H1 (cell line): Measurements from ENCODE around the gene CREB3L1. TPM values are rescaled to one million over a fixed set of nuclear protein-coding genes. Genes with fewer than 3 reads are reported as not detected.

Source experiments
- CTCF ChIA-PET: fragments of 300-600 bp; sonication (Branson Sonifier 250); formaldehyde crosslinking; loops from one replicate; lab custom pipeline; 2021; ENCODE audit not compliant: partially characterized antibody; lab: Charles Lee
- POLR2A ChIA-PET: fragments of 300-600 bp; sonication (Branson Sonifier 250); formaldehyde crosslinking; loops from one replicate; lab custom pipeline; 2021; ENCODE audit warnings: inconsistent platforms; ENCODE audit not compliant: partially characterized antibody; lab: Charles Lee
- DNase-seq, 2 experiments: peaks; one replicate each; pipeline versions ENCODE4 v3.0.0 to v3.0.0-alpha.2; 2010 to 2022; ENCODE audit warnings: low spot score in 2 of 2, low read depth in 1 of 2, mixed read lengths in 1 of 2
- FAIRE-seq: peaks from 2 replicates; lab custom pipeline; 2011; peaks lifted over from hg19 to GRCh38; lab: Jason Lieb, UNC
- H2AFZ ChIP-seq: 2 replicates; pipeline ENCODE4 v1.8.1; 2012; ENCODE audit warnings: low read length, inconsistent platforms
- H2AK5ac ChIP-seq: 2 replicates; pipeline ENCODE4 v1.6.1; 2013; ENCODE audit warnings: low read depth, low read length
- H2BK120ac ChIP-seq: replicated peaks from 2 replicates; pipeline ENCODE3; 2013; ENCODE audit warnings: low read depth, low read length, inconsistent platforms
- H2BK12ac ChIP-seq: 2 replicates; pipeline ENCODE4 v1.6.1; 2013; ENCODE audit warnings: low read depth, low read length
- H2BK15ac ChIP-seq: 2 replicates; pipeline ENCODE4 v1.6.1; 2013; ENCODE audit warnings: low read length
- H2BK20ac ChIP-seq: 2 replicates; pipeline ENCODE4 v1.6.1; 2013; ENCODE audit warnings: low read length
- H2BK5ac ChIP-seq: 2 replicates; pipeline ENCODE4 v1.6.1; 2013; ENCODE audit warnings: low read depth, low read length
- H3K14ac ChIP-seq: 2 replicates; pipeline ENCODE4 v1.6.1; 2013; ENCODE audit warnings: inconsistent platforms; ENCODE audit not compliant: insufficient read length
- H3K18ac ChIP-seq: 2 replicates; pipeline ENCODE4 v1.6.1; 2013; ENCODE audit warnings: low read length; ENCODE audit errors: extremely low read depth
- H3K23ac ChIP-seq: 2 replicates; pipeline ENCODE4 v1.6.1; 2013; ENCODE audit warnings: inconsistent platforms; ENCODE audit not compliant: insufficient read length
- H3K23me2 ChIP-seq: 2 replicates; pipeline ENCODE4 v1.6.1; 2013; ENCODE audit warnings: low read depth, low read length
- H3K27ac ChIP-seq: 2 replicates; pipeline ENCODE4 v1.6.1; 2011; ENCODE audit warnings: low read depth, low read length, inconsistent platforms
- H3K27me3 ChIP-seq, 4 experiments: replicated peaks in 1 of 4; 1 replicate in 1 of 4; 2 replicates in 3 of 4; pipeline versions ENCODE4 v1.6.1 to v1.8.1; 2011 to 2013; ENCODE audit warnings: low read length in 3 of 4, mild to moderate bottlenecking in 3 of 4, inconsistent platforms in 2 of 4, mixed read lengths in 2 of 4, moderate library complexity in 1 of 4; ENCODE audit not compliant: control insufficient read depth in 3 of 4, insufficient read depth in 3 of 4; ENCODE audit errors: extremely low read depth in 1 of 4
- H3K36me3 ChIP-seq, 4 experiments: 2 replicates each; pipeline versions ENCODE4 v1.6.1 to v1.8.1; 2011 to 2013; ENCODE audit warnings: mild to moderate bottlenecking in 4 of 4, low read length in 3 of 4, moderate library complexity in 2 of 4, control low read depth in 1 of 4, inconsistent platforms in 1 of 4; ENCODE audit not compliant: insufficient read depth in 4 of 4, control insufficient read depth in 2 of 4
- H3K4ac ChIP-seq: replicated peaks from 2 replicates; pipeline ENCODE3; 2013; ENCODE audit warnings: low read length, low read depth, mixed read lengths, inconsistent platforms; ENCODE audit not compliant: insufficient read length
- H3K4me1 ChIP-seq, 4 experiments: replicated peaks in 1 of 4; 1 replicate in 1 of 4; 2 replicates in 3 of 4; pipeline versions ENCODE4 v1.6.1 to v1.8.1; 2011 to 2013; ENCODE audit warnings: low read length in 3 of 4, inconsistent platforms in 2 of 4, mixed read lengths in 1 of 4; ENCODE audit not compliant: insufficient read depth in 4 of 4, control insufficient read depth in 3 of 4
- H3K4me2 ChIP-seq, 2 experiments: 2 replicates each; pipeline versions ENCODE4 v1.6.1 to v1.8.1; 2011 to 2013; ENCODE audit warnings: low read depth in 2 of 2, low read length in 2 of 2, control low read depth in 1 of 2, inconsistent platforms in 1 of 2, mild to moderate bottlenecking in 1 of 2; ENCODE audit not compliant: insufficient read depth in 1 of 2
- H3K4me3 ChIP-seq, 4 experiments: fragments of 200-600, 300-600 bp in 1 of 4; sonication (generic), shearing (Covaris generic), sonication (Bioruptor Twin) in 1 of 4; 2 replicates each; pipeline versions ENCODE4 v1.5.1 to v1.8.1; 2011 to 2016; ENCODE audit warnings: low read length in 4 of 4, low read depth in 3 of 4, control low read depth in 2 of 4, inconsistent platforms in 2 of 4, mild to moderate bottlenecking in 2 of 4, mixed read lengths in 1 of 4, moderate library complexity in 1 of 4; ENCODE audit not compliant: insufficient read depth in 2 of 4; ENCODE audit errors: extremely low read depth in 1 of 4
- H3K56ac ChIP-seq: replicated peaks from 2 replicates; pipeline ENCODE3; 2013; ENCODE audit warnings: low read depth, mild to moderate bottlenecking, mixed read lengths, low read length, inconsistent platforms; ENCODE audit not compliant: insufficient read length
- H3K79me1 ChIP-seq: 2 replicates; pipeline ENCODE4 v1.6.1; 2013; ENCODE audit warnings: low read depth, low read length, control low read depth
- H3K79me2 ChIP-seq, 2 experiments: 2 replicates each; pipeline versions ENCODE4 v1.6.1 to v1.8.1; 2012 to 2013; ENCODE audit warnings: low read length in 2 of 2, mild to moderate bottlenecking in 2 of 2, inconsistent platforms in 1 of 2; ENCODE audit not compliant: insufficient read depth in 2 of 2, control insufficient read depth in 1 of 2
- H3K9ac ChIP-seq, 4 experiments: replicated peaks in 1 of 4; 1 replicate in 1 of 4; 2 replicates in 3 of 4; pipeline versions ENCODE4 v1.6.1 to v1.8.1; 2011 to 2013; ENCODE audit warnings: low read depth in 3 of 4, low read length in 3 of 4, control low read depth in 2 of 4, mild to moderate bottlenecking in 2 of 4, moderate library complexity in 2 of 4, inconsistent platforms in 1 of 4; ENCODE audit errors: extremely low read depth in 1 of 4
- H3K9me3 ChIP-seq, 2 experiments: 2 replicates each; pipeline versions ENCODE4 v1.6.1 to v1.8.1; 2012 to 2013; ENCODE audit warnings: mild to moderate bottlenecking in 2 of 2, moderate library complexity in 2 of 2, control low read depth in 1 of 2, inconsistent platforms in 1 of 2, low read depth in 1 of 2, low read length in 1 of 2, mixed read lengths in 1 of 2; ENCODE audit not compliant: insufficient read depth in 2 of 2
- H4K20me1 ChIP-seq, 2 experiments: replicated peaks in 1 of 2; 2 replicates each; pipeline versions ENCODE3 to v1.8.1; 2011 to 2013; ENCODE audit warnings: inconsistent platforms in 2 of 2, low read length in 2 of 2, mild to moderate bottlenecking in 1 of 2; ENCODE audit not compliant: insufficient read depth in 2 of 2, control insufficient read depth in 1 of 2
- H4K5ac ChIP-seq: 2 replicates; pipeline ENCODE4 v1.6.1; 2013; ENCODE audit warnings: low read length, low read depth, mixed read lengths, inconsistent platforms; ENCODE audit not compliant: insufficient read length
- H4K8ac ChIP-seq: 2 replicates; pipeline ENCODE4 v1.8.0; 2013; ENCODE audit warnings: mild to moderate bottlenecking, moderate library complexity, low read length, inconsistent platforms; ENCODE audit not compliant: insufficient read depth; ENCODE audit errors: extremely low read depth
- H4K91ac ChIP-seq: replicated peaks from 2 replicates; pipeline ENCODE3; 2013; ENCODE audit warnings: low read length, mixed read lengths, inconsistent platforms; ENCODE audit not compliant: insufficient read length
- CEBPB ChIP-seq: IDR thresholded peaks from 2 replicates; pipeline ENCODE4 v1.6.1; 2012; ENCODE audit warnings: low read depth, low read length
- CHD1 ChIP-seq: IDR thresholded peaks from 2 replicates; pipeline ENCODE4 v1.6.1; 2012; ENCODE audit warnings: low read depth, low read length, improper control_type of control experiment
- USF2 ChIP-seq: IDR thresholded peaks from 2 replicates; pipeline ENCODE4 v1.6.1; 2011; ENCODE audit warnings: low read length, improper control_type of control experiment
- WGBS, 2 experiments: shearing (Covaris generic) in 1 of 2; methylation state at CpG; one replicate each; pipeline versions ENCODE4 v1.1.6 to v1.1.7; 2013 to 2015; ENCODE audit warnings: low lambda C conversion rate in 2 of 2, mixed read lengths in 2 of 2, inconsistent platforms in 1 of 2, low coverage in 1 of 2, missing lambda C conversion rate in 1 of 2; ENCODE audit not compliant: insufficient replicate concordance in 2 of 2, insufficient coverage in 1 of 2, insufficient read length in 1 of 2; ENCODE audit errors: extremely low coverage in 1 of 2, missing lambda C conversion rate in 1 of 2; 5-methylcytosine and 5-hydroxymethylcytosine counted together
- polyA plus RNA-seq, 7 experiments: library from polyadenylated mRNA; depleted of rRNA in 3 of 7; stranded (reverse) in 5 of 7; unstranded in 2 of 7; fragments of >200 nt in 5 of 7; fragments of 200-250 nt in 2 of 7; gene quantifications; 1 replicate in 5 of 7; 2 replicates in 1 of 7; 4 replicates in 1 of 7; pipeline versions ENCODE4 v1.2.1 to v1.2.3, GENCODE V29; 2011 to 2013; ENCODE audit warnings: missing spikeins in 2 of 7, mixed read lengths in 2 of 7
- total RNA-seq: library from RNA; stranded (reverse); fragmentation: NEBNext Ultra II Directional; extraction: Animal tissue kit (Norgen Biotek cat#: 25700); gene quantifications from 2 replicates; pipeline ENCODE4 v1.2.1, GENCODE V29; 2021

The CREB3L1 gene
- total and polyA plus RNA-seq, 2 of the 8 experiments (the other 6 are each of a cell fraction or from before 2014, with no cell fraction given), result 4.1 to 12.7 TPM

GRCh38 chr11:46296059-46296527, 18.6 kb downstream of the CREB3L1 start:
- H3K23ac ChIP-seq, result no peak overlapping the region
- peak overlapping the region; percentile 80; the same call in 1 of the 2 replicates for H2BK5ac ChIP-seq
- H3K27me3 ChIP-seq, result no peaks in the 10 kb centered on the region
- peak overlapping the region; percentile 68; the same call in 1 of the 2 replicates for H2BK12ac ChIP-seq
- H3K79me1 ChIP-seq, result 0 out of 2 replicates have a peak, but pooled peaks cover 4% of the 10 kb centered on the region
- H3K23me2 ChIP-seq, result peaks cover 14% of the 10 kb centered on the region; the same call in 1 of the 2 replicates
- TF ChIP-seq CEBPB (no peak), USF2 (no peak), CHD1 (no peak)
- H2AFZ ChIP-seq, result no peak overlapping the region
- H2BK120ac ChIP-seq, result no peak overlapping the region
- 34% methylated on average over 16 of the region's 18 CpGs; no CpG with 5 or more reads in 1 of the 2 experiments for WGBS, 2 experiments
- H2BK15ac ChIP-seq, result peak overlapping the region; percentile 92; the same call in 1 of the 2 replicates
- H4K20me1 ChIP-seq, result no peaks in the 10 kb centered on the region
- ChIA-PET CTCF (interaction anchor here (0.5 to 38.0 kb wide), 23 partner anchors 8 to 426 kb away, joined by 3 to 858 read pairs (median 6); partner anchors contain the start of genes CHRM4 and CREB3L1), POLR2A (interaction anchor here (0.6 to 7.1 kb wide), 25 partner anchors 8 to 968 kb away, joined by 3 to 127 read pairs (median 6); partner anchors contain the start of genes CREB3L1 and PHF21A)
- H3K18ac ChIP-seq, result peak overlapping the region; percentile 60
- H3K4me1 ChIP-seq, result peaks cover 18 to 45% (median 30%) of the 10 kb centered on the region in 4 experiments
- H4K5ac ChIP-seq, result peak overlapping the region; percentile 38
- no peak overlapping the region for H3K4ac ChIP-seq
- peak overlapping the region; percentile 85 for H4K8ac ChIP-seq
- H2AK5ac ChIP-seq, result 0 out of 2 replicates have a peak overlapping the region, but pooled peaks have one; percentile 46
- FAIRE-seq (no peak), DNase-seq (peak in 1 of 2 experiments; percentile 66)
- H3K79me2 ChIP-seq, result 0 out of 4 replicates have a peak, but pooled peaks cover 0 to 3% of the 10 kb centered on the region in 2 experiments
- H3K9me3 ChIP-seq, result no peaks in the 10 kb centered on the region
- H3K36me3 ChIP-seq, result no peaks in the 10 kb centered on the region
- H3K27ac ChIP-seq, result no peak overlapping the region; the same call in 1 of the 2 replicates
- peak overlapping the region; percentile 72 to 95 for H3K4me2 ChIP-seq
- H3K14ac ChIP-seq, result no peak overlapping the region
- peak overlapping the region; percentile 86 for H4K91ac ChIP-seq
- peak overlapping the region; percentile 42 to 67 (median 54) for H3K4me3 ChIP-seq
- H3K56ac ChIP-seq, result no peak overlapping the region
- peak overlapping the region; percentile 93; the same call in 1 of the 2 replicates for H2BK20ac ChIP-seq
- H3K9ac ChIP-seq, result peak overlapping the region in 1 of 4 experiments; percentile 38; a peak in 4 of 7 replicates
